NK-92 (cell line): ENCODE data around the gene LRRC47.
"Not testable (repeated sequence)": the region's sequence is repeated elsewhere in the genome, so short reads cannot be mapped to it uniquely, and the experiment has no call there.

Experiments used
- DNase-seq: peaks from one replicate; lab custom pipeline; 2025; ENCODE audit not compliant: unreplicated experiment; lab: John Stamatoyannopoulos, UW

Gene LRRC47

GRCh38 chr1:3748316-3748900 lies 47.9 kb downstream of the LRRC47 start:
- DNase-seq = not testable (repeated sequence)

- DNase-seq = no peak
Measured at GRCh38 chr1:3747903-3748302, 48.4 kb downstream of the LRRC47 start.

- no peak for DNase-seq
Measured at GRCh38 chr1:3747522-3747848, 48.8 kb downstream of the LRRC47 start.

GRCh38 chr1:3746830-3747521 lies 49.3 kb downstream of the LRRC47 start:
- DNase-seq = no peak

GRCh38 chr1:3746389-3746829 lies 49.9 kb downstream of the LRRC47 start:
- DNase-seq = no peak

- DNase-seq = no peak
Measured at GRCh38 chr1:3745590-3746381, 50.5 kb downstream of the LRRC47 start.

GRCh38 chr1:3745071-3745470 lies 51.2 kb downstream of the LRRC47 start:
- no peak for DNase-seq

- DNase-seq = no peak
Measured at GRCh38 chr1:3744646-3745045, 51.7 kb downstream of the LRRC47 start.

GRCh38 chr1:3743826-3744225 lies 52.5 kb downstream of the LRRC47 start:
- DNase-seq = no peak

GRCh38 chr1:3743421-3743820 lies 52.9 kb downstream of the LRRC47 start:
- DNase-seq = no peak

- DNase-seq = no peak
Measured at GRCh38 chr1:3742439-3743298, 53.6 kb downstream of the LRRC47 start.

GRCh38 chr1:3741566-3742438 lies 54.5 kb downstream of the LRRC47 start:
- no peak for DNase-seq

GRCh38 chr1:3740752-3741151 lies 55.5 kb downstream of the LRRC47 start:
- DNase-seq = no peak

- DNase-seq = no peak
Measured at GRCh38 chr1:3740042-3740441, 56.3 kb downstream of the LRRC47 start.

GRCh38 chr1:3738943-3739342 lies 57.4 kb downstream of the LRRC47 start:
- no peak for DNase-seq

GRCh38 chr1:3736708-3737107 lies 59.6 kb downstream of the LRRC47 start:
- no peak for DNase-seq

- DNase-seq = no peak
Measured at GRCh38 chr1:3736131-3736561, 60.2 kb downstream of the LRRC47 start.

GRCh38 chr1:3735688-3736087 lies 60.6 kb downstream of the LRRC47 start:
- DNase-seq = no peak

GRCh38 chr1:3735027-3735681 lies 61.1 kb downstream of the LRRC47 start:
- no peak for DNase-seq

- no peak for DNase-seq
Measured at GRCh38 chr1:3734602-3735001, 61.7 kb downstream of the LRRC47 start.
